SK-N-DZ (cell line): ENCODE measurements around the gene NSF.
"Not testable (repeated sequence)": the region's sequence is repeated elsewhere in the genome, so short reads cannot be mapped to it uniquely, and the experiment has no call there.

ENCODE experiments used
- DNase-seq: peaks from one replicate; pipeline ENCODE4 v3.0.0-alpha.2; 2015; ENCODE audit warnings: low spot score

NSF gene

DNA sequence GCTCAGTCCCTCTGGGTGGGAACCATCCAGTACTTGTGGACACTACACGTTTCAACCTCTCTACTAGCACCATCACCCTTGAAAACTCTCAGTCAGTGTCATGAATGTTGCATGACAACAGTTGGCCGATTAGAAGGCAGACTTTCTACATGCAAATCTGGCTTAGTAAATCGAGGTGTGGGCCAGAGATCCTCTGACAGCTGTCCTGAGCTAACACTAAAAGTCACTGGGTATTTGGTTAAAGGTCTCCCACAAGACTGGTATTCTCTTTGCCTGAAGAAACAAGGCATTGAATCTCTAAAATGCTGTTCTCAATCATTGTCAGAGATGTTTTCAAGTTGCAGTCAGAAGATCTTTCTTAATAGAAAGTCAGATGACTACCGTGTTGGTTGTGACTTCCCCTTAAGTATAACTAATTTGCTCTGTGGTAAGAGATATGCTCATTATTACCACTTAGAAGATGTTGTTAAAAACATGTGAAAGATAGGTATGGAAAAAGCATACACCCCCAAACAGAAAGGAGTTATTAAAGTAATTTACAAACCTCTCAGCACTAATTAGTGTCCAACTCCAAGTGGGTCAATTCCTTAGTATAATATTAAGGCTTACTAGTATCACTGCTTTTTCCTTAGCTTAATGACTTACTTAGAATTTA is 165.7 kb downstream of the NSF start:
- DNase-seq: no peak

DNA sequence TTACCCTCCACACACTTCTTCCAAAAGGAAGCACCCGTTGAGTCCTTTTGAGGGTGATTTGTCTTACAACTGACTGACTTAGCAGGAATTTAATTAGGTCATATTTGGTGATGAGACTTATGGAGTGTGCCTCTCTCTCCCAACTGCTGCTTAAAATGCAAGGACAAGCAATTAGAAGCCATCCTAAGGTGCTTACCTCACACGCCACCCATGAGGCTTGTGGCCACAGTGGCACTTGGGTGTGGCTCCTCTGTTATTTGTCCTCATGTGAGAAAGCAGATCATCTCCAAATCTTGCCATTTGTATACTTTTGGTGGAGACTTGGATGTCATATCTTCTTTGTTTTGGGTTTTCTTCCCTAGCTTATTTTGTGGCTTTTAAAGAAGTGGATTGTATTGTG is 166.4 kb downstream of the NSF start:
- no peak for DNase-seq

DNA sequence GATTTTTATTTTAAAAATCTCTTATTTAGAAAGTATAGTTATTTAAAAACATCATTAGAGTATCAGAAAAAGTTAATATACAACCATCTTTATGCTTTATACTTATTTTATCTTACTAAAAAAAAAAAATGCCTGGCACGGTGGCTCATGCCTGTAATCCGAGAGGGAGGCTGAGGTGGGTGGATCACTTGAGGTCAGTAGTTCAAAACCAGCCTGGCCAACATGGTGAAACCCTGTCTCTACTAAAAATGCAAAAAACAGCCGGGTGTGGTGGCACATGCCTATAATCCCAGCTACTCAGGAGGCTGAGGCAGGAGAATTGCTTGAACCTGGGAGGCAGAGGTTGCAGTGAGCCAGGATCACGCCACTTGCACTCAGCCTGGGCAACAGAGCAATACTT is 167.1 kb downstream of the NSF start:
- DNase-seq: not testable (repeated sequence)

DNA sequence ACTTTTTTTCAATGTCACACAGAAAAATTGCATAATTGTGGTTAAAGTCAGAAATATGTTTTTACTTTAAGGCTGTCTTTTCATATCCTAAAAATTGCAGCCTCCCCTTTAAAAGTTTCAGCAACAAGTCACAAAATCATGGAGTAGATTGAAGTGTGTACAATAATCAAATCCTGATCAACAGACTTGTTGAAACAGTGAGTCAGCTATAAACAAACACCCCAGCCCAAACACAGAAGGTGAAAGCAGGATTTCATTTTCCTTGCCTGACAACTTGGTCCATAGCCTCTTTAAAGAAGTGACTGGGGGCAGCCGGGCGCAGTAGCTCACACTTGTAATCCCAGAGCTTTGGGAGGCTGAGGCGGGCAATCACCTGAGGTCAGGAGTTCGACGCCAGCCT is 168.1 kb downstream of the NSF start:
- DNase-seq: no peak

DNA sequence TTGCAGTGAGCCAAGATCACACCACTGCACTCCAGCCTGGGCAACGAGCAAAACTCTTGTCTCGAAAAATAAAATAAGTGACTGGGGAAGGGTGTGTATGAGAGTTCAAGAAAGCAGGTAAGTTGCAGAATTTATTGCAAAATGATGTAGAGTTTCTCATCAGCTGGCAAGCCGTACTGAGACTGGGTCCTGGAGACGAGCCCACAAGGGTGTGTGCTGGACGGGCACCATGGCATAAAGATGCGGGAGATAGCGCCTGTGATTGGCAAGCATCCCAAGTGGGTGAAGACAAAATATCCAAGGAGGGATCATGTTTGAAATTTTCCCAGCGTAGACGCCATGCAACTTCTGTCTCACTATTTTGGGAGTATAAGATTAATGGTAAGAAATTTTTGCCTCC is 168.7 kb downstream of the NSF start:
- DNase-seq: no peak

DNA sequence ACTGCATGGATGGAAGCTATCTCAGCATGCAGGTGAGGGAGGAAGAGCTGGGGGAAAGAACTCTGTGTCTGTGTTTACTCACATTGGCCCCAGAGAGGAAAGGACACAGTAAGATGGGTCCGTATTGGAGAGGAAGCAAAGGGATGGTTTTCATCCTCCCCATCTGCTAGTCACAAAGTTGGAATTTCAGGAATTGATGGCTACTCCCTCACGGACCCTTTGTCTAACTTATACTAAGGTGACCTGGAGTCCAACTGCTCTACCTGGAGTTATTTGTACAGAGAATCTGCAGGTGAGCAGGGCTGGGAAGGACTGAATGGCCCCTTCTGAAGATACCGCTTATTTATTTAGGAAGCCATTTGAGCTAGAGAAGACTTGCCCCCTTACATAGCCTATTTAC is 172.9 kb downstream of the NSF start:
- DNase-seq: no peak

DNA sequence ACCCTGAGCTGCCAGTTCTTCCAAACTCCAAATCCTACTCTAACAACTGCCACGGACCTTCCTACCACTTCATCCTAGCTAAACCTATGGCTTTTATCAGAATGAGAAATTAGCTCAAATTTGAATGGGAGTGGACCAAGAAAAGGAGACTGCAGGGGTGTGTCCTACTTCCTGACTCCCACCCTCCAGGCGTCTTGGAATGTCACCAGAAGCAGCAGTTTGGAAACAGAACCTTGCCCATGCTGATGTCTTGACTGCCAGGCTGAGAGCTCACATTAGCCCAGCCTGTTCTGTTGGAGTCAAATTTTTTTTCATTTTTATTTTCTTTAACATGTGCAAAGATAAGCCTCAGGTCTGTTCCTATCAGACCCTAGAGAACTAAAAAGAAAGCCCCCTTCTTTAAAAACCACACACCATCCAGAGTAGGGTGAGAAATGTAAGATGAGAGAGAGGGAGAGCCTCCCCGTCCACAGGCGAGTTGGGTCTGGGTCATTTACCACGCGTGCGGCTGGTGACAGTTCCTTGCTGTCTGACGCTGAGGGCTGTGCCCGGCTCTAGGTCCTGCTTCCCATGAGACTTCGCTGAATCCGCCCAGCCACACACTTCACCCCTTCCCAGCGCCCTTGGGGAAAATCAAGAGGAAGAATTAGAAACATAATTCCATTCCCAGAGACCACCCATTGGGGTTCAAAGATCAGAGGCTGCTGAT is 173.7 kb downstream of the NSF start:
- DNase-seq: no peak

DNA sequence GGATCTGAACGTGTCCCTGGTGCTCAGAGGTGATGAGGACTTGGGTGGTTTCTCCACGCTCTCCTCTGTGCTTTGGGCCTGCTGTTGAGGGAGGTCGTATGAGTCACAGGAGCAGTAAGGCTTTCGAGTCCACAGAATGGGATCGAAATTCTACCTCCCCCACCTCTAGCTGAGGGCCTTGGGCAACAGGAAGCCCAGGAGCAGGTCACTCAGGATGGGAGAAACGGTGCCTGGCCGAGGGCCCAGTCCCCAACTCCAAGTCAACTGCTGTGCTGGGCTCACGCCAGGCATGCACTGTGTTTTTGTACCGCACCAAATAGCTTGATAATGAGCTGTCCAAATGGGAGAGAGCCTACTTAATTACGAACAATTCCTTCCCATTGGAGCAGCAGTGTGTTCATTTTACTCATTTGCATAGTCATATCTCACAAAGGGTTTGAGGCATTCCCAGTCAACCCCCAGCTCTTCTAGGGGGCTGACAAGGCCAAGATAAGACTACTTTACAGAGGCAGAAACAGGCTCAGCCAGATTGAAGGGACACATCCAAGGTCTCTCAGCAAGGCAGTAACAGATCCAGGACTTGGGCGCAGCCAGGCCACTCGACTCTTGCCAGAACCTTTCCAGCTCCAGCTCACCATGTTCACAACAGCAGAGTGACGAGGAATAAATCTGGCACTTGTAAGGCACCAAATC is 174.4 kb downstream of the NSF start:
- DNase-seq: no peak

DNA sequence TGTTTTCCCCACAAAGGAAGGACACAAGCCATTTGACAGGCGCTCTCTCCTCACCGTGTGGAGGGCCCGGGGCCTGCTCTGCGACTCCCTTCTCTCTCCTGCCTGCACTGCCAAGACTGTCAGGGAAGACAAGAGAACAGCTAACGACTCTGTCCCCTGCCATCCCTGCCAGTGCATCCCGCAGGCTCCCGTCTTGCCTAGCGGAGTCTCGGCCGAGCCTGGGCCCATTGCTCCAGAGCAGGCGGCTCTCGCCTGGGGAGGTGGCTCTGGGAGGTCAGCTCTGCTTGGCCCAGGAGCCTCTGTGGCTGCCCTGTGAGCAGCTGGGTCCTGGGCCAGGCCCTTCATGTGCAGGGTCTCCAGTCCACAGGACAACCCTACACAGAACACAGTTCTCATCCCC is 175.0 kb downstream of the NSF start:
- DNase-seq: no peak

DNA sequence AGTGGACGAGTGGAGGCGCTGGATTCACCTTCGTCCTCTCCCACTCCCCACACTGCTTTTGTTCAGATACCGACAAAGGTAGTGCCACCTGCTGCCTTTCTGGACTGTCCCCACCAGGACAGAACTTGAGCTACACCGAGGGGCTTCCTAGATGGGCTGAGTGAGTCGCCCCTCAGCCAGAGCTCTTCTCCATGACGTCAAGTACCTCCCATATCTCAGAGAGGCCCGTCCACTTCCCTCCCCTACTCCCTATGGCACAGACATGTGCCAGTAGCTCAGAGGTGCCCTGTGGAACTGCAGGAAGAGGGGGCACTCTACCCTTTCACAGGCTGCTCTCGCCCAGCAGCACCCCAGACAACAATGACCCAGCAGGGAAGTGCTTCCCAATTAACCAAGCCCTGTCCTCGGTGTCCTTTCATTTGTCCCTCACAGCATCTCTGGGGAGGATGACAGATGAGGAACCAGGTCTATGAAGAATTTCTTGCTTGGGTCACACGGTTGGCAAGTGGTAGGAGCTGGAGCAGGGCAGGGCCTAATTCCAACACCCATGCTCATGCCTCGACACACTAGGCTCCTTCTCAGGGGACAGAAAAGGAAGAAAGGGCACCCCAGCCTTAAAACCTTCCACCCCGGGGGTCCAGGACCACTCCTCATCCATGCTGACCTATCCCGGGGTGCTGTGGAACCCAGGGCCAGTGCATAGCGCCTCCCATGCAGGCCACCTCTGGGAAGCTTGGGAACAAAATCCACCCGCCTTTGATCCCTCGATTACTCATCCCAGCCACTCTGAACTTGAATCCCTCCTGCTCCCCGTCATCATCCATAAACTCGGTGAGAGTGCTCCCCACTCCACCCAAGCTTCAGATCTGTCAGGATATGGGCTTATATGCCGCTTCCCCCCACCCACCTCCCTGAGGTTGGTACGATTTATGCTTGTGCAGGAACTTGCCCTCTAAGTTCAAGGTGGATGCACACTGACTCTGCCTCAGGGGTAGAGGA is 176.3 kb downstream of the NSF start:
- no peak for DNase-seq

DNA sequence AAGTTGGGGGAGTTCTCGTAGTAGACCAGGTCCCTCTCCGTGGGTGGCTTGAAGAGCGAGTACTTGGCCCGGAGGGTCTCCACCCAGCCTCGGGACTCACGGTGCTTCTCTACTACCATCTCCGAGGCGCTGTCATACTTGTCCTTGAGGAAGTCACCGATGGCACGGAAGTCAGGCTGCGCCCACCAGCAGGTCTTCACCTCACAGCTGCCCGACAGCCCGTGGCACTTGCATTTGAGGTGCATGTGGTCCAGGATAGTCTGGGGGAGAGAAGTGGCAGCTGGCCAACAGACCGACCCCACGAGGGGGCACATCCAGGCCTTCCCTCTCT is 178.0 kb downstream of the NSF start:
- no peak for DNase-seq

DNA sequence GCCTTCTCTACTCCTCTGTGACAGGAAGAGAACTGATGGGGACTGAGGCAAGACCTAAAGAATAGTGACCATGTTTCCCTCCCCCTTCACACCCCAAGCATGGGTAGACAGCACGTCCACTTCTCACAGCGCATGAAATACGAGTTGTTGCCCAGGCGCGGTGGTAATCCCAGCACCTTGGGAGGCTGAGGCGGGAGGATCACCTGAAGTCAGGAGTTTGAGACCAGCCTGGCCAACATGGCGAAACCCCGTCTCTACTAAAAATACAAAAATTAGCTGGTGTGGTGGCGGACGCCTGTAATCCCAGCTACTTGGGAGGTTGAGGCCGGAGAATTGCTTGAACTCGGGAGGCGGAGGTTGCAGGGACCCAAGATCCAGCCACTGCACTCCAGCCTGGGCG is 178.4 kb downstream of the NSF start:
- DNase-seq: not testable (repeated sequence)

DNA sequence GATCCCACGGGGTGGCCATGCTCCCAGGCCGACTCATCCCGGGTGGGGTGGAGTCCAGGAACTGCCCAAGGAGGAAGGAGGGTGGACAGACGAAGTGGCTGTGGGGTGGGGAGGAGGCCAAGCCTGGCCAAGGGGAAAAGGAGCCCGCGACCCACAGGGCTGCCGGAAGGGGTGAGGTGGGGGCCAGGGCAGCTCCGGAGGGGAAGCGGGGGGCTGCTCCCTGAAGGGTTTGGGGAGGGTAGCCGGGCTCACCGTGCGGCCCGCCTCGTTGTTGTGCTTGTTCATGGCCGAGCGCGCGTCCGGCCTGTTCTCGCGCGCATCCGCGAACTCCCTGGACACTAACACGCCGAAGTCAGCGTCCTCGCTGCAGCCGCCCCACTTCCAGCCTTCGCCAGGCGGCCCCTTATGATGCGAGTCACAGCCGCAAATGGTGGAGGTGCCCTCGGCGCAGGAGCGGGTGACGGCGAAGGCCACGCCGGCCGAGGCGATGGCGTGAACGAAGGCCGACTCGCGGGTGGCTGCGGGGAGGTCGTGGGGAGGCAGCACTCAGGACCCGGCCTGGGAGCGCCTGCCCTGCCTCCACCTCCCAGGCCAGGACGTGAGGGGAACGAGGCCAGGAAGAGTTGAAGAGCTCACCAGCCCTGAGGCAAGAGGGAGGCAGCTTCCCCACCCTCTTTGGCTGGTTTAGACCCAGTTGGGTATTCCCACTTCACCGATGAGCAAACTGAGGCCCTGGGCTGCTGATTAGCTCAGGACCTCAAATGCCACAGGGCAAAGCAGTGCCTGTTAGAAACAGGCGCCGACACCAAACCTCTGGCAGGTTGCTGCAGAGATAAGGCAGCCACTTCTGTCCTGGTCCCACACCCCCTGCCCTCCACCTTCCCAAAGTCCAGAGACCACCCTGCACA is 179.3 kb downstream of the NSF start:
- DNase-seq: no peak

DNA sequence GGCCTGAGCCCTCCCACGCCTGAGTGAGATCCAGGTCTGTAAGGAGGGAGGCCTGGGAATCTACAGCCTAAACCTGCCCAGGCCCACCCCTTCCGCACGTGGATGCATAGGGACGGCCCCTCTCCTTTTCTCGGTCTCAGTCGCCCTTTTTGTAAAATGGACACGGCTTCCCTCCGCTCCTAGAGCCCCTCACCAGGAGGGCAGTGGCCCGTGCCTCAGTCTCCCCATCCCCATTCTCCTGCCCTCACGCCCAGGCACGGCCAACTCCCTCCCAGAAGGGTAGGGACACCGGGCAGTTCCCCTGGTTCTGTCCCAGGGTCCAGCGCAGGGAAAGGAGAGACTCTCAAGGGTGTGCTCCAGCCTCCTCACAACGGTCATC is 180.0 kb downstream of the NSF start:
- DNase-seq: no peak

DNA sequence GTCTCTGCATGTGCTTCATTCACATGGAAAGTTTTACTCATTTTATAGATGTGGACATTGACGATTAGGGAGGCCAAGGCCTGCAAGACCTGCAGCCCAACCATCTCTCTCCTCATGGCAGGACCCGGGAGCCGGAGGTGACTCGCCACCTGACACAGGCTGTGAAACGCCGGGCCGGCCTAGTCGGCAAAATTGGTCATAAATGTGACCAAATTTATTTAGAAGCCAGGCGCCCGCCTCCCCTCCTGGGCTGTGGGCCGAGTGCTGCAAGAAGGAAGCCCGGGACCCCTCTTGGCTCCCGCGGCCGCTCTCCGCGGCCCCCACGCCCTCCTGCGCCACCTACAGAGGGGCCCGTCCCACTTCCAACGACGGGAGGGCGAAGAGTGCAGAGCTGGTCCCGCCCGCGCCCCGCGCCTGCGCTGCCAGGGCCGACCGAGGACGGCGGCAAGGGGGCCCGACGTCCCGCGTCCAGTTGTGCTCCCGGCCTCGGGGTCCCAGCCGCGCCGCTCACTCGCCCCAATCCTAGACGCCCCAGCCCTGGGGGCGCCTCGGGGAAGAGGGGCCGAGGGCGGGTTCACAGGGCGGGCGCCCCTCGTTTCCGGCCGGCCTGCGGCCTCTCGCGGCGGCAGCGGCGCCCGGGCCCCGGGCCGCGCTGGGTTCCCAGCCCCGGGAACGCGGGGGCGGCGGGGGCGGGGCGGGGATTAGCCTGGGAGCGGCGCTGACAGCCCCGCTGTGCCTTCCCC is 180.5 kb downstream of the NSF start:
- peak; percentile 53 for DNase-seq

DNA sequence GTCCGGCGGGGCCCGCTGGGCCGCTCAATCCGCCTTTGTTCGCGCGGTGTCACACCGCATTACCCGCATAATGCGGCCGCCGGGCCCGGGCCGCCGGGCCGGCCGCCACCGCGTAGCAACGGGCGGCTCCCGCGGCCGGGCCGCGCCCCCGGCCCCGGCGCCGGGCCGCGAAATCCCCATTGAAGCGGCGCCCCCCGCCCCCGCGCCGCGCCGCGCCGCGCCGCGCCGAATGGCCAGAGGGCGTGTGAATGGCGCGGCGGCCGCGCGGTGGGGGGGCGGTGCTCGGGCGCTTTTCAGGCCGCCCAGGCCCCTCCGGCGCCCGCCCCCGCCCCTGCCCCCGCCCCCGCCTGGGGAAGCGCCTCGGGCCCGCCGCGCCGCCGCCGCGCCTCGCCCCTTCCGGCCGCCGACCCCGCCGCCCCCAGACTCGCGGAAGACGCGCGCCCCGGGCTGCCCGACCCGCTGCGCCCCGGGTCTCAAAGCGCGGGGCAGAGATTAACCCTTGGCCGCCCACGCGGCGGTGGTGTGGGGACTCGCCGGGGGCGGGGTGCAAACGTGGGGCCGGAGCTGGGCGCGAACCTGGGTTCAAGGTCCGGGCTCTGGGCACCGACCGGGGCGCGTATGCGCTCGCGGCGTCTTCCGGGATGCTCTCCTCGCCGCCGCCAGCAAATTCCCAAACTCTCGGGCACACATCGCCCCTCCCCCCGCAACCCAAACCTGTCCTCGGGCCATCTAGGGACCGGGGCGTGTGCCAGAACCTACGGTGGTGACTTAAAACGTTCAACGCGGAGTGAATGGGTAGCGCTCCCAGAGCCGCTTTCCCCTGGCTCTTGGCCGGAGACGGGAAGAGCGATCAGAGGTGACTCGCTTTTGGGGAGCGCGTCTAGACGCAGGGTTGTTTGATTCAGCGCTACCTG is 181.3 kb downstream of the NSF start:
- DNase-seq: peak; percentile 35

DNA sequence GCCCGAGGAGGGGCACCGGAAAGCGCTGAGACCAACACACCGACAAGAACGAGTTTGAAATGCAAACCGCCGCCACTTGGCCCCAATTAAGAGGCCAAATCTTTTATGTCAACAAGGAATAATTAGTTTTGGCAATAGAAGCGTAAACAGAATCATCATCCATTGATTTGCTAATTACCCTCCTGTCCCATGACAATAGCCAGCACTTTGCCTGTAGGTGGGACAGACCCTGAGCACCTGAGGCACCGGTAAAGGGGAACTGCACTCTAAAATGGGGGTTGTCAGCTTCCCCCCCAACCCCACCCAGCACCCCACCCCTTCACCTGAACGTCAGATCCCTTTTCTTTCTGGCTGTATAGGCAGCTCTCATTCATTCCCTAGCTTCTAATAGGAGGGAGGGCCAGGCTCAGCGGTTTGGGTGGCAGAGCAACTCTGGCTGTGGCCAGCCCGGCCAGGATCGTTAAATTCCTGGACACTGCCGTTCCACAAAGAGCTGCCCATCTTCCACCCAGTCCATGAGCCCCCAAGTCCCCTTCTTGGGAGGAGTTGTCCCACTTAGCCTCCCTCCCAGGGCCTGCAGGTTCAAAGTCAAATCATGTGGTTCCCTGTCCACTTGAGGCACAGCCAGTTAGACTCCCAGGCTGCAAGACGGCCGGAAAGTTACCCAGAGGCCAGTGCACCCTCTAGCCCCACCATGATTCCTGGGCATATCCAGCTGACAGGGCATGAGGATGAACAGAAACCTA is 182.2 kb downstream of the NSF start:
- DNase-seq: no peak

DNA sequence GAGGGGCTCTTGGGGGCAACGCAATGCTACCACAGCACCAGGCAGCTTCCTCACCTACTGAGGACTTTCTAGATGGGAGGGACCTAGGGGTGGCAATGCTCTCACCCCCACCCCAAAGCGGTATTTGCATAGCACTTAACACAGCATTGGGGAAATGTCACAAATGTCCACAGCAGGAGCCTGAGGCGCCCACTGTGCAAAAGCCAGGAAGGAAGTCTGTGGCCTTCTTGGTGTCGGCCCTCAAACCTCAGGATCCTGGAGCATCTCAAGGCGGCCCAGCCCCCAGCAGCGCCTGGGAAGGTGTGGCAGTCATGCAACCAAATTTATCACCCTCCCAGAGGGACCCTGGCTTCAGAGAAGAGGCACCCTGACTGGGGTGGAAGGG is 182.7 kb downstream of the NSF start:
- no peak for DNase-seq
